Dermis microvascular lymphatic vessel endothelial cell (primary cell): Measurements from ENCODE around the gene C11orf21. TPM values are rescaled to one million over a fixed set of nuclear protein-coding genes. Genes with fewer than 3 reads are reported as not detected.

Source experiments
- DNase-seq, 2 donors: peaks; one replicate each; pipeline versions ENCODE4 v3.0.0 to v3.0.0-alpha.2; 2010; ENCODE audit warnings: low read depth in 2 of 2
- total RNA-seq: library from RNA; depleted of rRNA; stranded (reverse); fragments of >200 nt; gene quantifications from 2 replicates; pipeline ENCODE4 v1.2.1, GENCODE V29; 2014

C11orf21 gene
- total RNA-seq, 1 donor from 2014 or later = not detected

DNA sequence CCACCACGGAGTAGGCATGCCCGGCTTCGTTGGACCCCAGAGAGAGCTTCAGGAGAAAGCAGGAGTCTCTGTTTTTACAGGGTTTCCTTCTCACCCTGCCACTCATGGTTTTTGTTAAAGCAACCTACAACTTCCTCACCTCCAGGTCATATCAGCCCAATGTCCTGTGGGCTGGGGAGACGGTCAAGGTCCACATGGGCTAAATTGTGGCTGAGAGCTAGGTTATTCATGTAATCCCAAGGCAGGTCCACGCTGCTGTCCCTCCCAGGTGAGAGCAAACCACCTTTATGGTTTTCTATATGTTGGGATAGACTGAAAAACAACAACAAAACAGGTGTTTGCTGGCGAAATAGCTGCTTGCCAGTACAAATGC lies 19.6 kb upstream of the C11orf21 start:
- DNase-seq = no peak

GRCh38 chr11:2320568-2321310 lies 19.0 kb upstream of the C11orf21 start:
- DNase-seq = no peak

- no peak for DNase-seq
Observed at GRCh38 chr11:2319791-2320472, 18.2 kb upstream of the C11orf21 start.

- no peak for DNase-seq
Observed at GRCh38 chr11:2318707-2319106, 17.0 kb upstream of the C11orf21 start.

DNA sequence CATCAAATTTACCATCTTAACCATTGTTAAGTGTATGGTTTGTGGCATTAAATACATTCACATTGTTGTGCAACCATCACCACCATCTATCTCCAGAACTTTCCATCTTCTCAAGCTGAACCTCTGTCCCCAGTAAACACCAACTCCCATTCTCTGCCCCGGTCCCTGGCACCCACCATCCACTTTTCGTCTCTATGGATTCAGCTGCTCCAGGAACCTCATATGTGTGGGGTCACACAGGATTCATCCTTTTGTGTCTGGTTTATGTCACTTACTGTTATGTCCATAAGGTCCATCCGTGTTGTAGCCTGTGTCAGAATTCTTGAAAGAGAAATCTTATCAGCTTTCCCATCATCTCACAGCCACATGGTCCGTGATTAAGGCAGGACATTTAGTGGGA lies 16.4 kb upstream of the C11orf21 start:
- no peak for DNase-seq

DNA sequence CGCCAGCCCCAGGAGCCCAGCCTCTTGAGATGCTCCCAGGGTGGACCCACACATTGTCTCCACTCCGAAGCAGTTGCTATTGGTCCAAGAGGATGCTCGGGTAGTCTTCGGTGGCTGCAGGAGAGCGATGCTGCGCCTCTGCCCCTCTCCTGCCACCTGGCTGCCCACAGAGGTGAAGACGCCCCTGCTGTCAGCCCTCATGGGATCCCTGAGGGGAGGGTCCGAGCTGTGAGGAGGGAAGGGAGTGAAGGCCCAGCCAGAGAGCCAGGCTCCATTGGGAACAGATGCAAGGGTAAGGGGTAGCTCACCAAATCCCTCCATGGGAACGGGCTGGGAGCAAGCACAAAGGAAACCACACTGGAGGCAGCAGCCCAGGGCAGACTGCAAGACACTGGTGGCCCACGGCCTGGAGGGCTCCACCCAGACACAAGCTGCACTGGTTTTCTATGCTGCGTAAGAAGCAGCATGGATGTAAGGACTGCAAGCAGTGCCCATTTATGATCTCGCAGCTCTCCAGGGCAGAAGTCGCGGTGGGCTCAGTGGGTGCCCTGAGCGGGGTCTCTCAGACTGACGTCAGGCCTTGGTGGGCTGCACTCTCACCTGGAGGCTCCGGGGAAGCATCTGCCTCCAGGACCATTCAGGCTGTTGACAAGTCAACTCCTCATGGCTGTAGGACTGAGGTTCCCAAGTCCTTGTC lies 15.8 kb upstream of the C11orf21 start:
- no peak for DNase-seq

DNA sequence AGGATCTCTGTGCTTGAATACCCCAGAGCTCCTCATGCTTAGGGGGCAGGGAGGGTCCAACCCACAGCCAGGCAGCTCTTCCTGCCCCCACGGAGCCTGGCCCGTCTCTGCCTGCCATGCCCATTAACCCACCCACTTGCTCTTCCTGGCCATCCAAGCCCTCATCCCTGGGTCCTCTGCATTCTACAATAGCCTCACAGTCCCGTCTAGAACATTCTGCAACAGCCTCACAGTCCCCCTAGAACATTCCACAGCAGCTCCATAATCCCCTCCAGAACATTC lies 15.2 kb upstream of the C11orf21 start:
- no peak for DNase-seq

- no peak for DNase-seq
Observed at GRCh38 chr11:2316169-2316962, 14.6 kb upstream of the C11orf21 start.

DNA sequence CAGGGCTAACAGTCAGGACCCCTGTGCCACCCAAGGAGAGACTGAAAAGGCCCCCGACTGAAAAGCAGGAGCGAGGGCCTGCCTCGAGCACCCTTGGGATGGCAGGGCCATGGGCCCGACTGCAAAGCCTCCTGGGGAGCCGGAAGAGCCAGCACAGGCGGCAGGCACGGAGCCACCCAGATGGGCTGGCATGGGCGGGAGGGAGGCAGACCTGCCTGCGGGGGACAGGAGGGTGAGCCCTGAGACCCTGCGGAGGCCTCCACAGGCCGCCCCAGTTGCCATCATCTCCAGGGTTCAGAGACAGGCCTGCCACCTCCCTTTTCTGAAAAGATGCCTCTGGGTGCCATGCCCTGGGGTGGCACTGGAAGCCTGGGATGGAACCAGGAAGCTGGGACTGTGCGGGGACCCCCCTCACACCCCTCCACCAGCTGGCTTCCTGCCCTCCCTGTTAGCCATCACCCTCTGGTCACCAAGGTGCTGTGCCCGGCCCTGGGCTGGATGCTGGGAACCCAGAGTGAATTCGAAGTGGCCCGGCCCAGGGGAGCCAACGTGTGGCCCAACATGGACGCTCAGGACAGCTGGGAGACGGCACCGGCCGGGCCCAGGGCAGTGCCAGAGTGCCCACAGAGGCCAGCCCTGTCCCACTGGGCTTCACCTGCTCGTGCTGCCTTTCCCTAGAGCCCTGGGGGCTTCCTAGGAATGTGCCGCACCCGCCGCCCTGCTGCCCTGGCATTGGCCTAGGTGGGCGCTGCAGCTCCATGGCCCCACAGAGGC lies 13.9 kb upstream of the C11orf21 start:
- DNase-seq = no peak

GRCh38 chr11:2314525-2315394 lies 13.0 kb upstream of the C11orf21 start:
- DNase-seq = peak in 1 of 2 donors; percentile 17

DNA sequence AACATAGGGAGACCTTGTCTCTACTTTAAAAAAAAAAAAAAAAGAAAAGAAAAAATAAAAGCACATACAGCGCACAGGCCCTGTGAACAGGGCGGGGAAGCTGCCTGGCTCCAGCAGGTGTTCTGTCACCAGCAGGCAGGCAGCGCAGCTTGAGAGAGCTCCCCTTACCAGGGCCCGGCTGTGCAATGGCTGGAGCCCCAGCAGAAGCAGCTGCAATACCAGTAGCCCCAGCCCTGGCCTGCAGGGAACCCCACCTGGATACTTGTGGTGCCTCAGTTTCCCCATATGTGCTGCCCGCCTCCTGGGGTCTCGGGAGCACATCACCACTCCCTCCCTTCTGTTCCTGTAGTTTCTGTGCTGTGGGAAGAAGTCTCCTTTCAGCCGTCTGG lies 12.4 kb upstream of the C11orf21 start:
- DNase-seq = no peak

- no peak for DNase-seq
Observed at GRCh38 chr11:2313051-2313951, 11.6 kb upstream of the C11orf21 start.

GRCh38 chr11:2312232-2313042 lies 10.7 kb upstream of the C11orf21 start:
- no peak for DNase-seq

- DNase-seq = no peak
Observed at GRCh38 chr11:2311353-2312133, 9.8 kb upstream of the C11orf21 start.

- DNase-seq = no peak
Observed at GRCh38 chr11:2310786-2311352, 9.2 kb upstream of the C11orf21 start.

DNA sequence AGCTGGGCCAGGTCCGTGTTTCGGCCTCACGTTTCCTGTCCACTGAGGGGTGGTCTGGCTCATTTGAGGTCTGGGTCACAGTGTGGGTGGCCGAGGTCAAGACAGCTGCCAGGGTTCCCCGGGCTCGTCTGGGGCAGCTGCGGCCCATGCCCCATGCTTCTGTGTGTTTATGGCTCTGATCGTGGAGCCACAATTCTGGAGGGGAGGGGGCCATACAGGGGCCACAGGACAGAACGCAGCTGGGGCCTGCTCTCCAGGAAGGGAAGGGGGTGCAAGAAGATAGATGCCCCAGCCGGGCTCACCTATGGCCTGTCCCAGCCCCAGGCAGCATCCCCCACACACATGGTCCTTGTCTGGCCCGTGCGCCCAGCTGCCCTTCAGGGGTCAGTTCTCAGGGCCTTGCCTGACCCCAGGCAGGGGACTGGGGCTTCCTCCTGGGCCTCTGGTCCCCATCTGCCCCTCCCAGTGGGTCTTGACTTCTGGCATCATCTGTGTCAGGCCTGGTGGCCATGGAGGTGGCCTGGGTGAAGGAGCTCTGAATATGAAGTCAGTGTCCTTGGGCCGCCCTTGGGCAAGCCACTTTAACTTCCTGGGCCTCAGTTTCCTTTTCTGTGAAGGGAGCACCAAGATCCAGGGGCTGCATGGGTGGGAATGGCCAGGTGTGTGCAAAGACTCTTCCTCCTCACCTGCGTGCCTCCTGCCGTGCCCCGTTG lies 8.5 kb upstream of the C11orf21 start:
- no peak for DNase-seq
